Loucy (cell line): ENCODE measurements around the gene MYO1E.

Source experiments
- H2AFZ ChIP-seq: fragments of 200-600 bp; sonication (generic); 2 replicates; pipeline ENCODE4 v1.6.0; 2016; ENCODE audit warnings: antibody characterized with exemption, mild to moderate bottlenecking, low read length, moderate library complexity
- H3F3A ChIP-seq: fragments of 200-600 bp; 2 replicates; pipeline ENCODE4 v1.6.0; 2016; ENCODE audit warnings: antibody characterized with exemption, low read depth, mild to moderate bottlenecking
- H3K27me3 ChIP-seq: fragments of 200-600 bp; sonication (generic); 2 replicates; pipeline ENCODE4 v1.6.1; 2014; ENCODE audit warnings: low read length, mild to moderate bottlenecking; ENCODE audit not compliant: insufficient read depth, poor library complexity, severe bottlenecking
- H3K36me3 ChIP-seq: fragments of 200-600 bp; sonication (generic); 2 replicates; pipeline ENCODE4 v1.6.1; 2016; ENCODE audit warnings: low read length; ENCODE audit not compliant: insufficient read depth
- H3K4me1 ChIP-seq: fragments of 200-600 bp; sonication (generic); 2 replicates; pipeline ENCODE4 v1.5.1; 2014; ENCODE audit warnings: low read length, mild to moderate bottlenecking; ENCODE audit not compliant: insufficient read depth, poor library complexity, severe bottlenecking
- H3K4me2 ChIP-seq: fragments of 200-600 bp; sonication (generic); 2 replicates; pipeline ENCODE4 v1.6.0; 2014; ENCODE audit warnings: antibody characterized with exemption, low read length, low read depth, mild to moderate bottlenecking; ENCODE audit not compliant: poor library complexity, severe bottlenecking
- H3K4me3 ChIP-seq: fragments of 200-600 bp; sonication (generic); 2 replicates; pipeline ENCODE4 v1.5.1; 2014; ENCODE audit warnings: low read length, mild to moderate bottlenecking, mixed read lengths; ENCODE audit not compliant: poor library complexity, severe bottlenecking
- H3K79me2 ChIP-seq: fragments of 200-600 bp; sonication (generic); 2 replicates; pipeline ENCODE4 v1.6.1; 2014; ENCODE audit warnings: low read length; ENCODE audit not compliant: insufficient read depth
- H3K9ac ChIP-seq: fragments of 200-600 bp; sonication (generic); 2 replicates; pipeline ENCODE4 v1.6.0; 2014; ENCODE audit warnings: mild to moderate bottlenecking, low read depth, low read length, moderate library complexity; ENCODE audit not compliant: poor library complexity, severe bottlenecking
- H3K9me2 ChIP-seq: fragments of 200-600 bp; sonication (generic); replicated peaks from 2 replicates; pipeline ENCODE4 v1.6.1; 2016; ENCODE audit warnings: low read depth, low read length, mixed read lengths
- H3K9me3 ChIP-seq: fragments of 200-600 bp; sonication (generic); 2 replicates; pipeline ENCODE4 v1.6.1; 2014; ENCODE audit warnings: mild to moderate bottlenecking, antibody characterized with exemption, low read length, low read depth; ENCODE audit not compliant: insufficient read depth
- H4K20me1 ChIP-seq: fragments of 200-600 bp; sonication (generic); 2 replicates; pipeline ENCODE4 v1.6.0; 2014; ENCODE audit warnings: antibody characterized with exemption, low read length, mild to moderate bottlenecking; ENCODE audit not compliant: insufficient read depth, poor library complexity, severe bottlenecking
- EZH2phosphoT487 ChIP-seq: fragments of 200-600 bp; IDR thresholded peaks from 2 replicates; pipeline ENCODE4 v1.6.1; 2018; ENCODE audit warnings: antibody characterized with exemption, mild to moderate bottlenecking, moderate library complexity, borderline replicate concordance
- TF ChIP-seq, protein P1 (sequence below): fragments of 200-600 bp; sonication (generic); conservative IDR thresholded peaks from 2 replicates; pipeline ENCODE4 v1.5.1; 2014; ENCODE audit warnings: mild to moderate bottlenecking, antibody characterized with exemption, low read length

Gene MYO1E

DNA sequence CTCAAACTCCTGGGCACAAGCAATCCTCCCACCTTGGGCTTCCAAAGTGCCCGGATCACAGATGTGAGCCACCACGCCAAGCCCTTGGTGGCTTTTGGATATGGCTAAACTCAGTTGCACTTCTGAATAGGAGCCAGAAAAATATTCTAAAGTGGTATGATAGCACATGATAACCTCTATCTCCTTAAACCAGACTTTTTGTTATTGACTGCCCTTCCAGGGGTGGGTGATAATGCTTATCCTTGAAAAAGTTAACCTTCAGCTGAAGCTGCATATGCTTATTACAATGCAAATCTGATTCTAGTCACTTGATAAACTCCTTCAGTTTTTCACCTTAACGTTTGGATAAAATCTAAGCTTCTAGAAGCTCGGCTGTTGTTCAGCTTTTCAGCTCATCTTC is 261.4 kb downstream of the MYO1E start:
- no peaks in the 10 kb centered on the region for H3F3A ChIP-seq
- TF ChIP-seq EZH2phosphoT487 = no peak
- TF ChIP-seq, protein P1, sequence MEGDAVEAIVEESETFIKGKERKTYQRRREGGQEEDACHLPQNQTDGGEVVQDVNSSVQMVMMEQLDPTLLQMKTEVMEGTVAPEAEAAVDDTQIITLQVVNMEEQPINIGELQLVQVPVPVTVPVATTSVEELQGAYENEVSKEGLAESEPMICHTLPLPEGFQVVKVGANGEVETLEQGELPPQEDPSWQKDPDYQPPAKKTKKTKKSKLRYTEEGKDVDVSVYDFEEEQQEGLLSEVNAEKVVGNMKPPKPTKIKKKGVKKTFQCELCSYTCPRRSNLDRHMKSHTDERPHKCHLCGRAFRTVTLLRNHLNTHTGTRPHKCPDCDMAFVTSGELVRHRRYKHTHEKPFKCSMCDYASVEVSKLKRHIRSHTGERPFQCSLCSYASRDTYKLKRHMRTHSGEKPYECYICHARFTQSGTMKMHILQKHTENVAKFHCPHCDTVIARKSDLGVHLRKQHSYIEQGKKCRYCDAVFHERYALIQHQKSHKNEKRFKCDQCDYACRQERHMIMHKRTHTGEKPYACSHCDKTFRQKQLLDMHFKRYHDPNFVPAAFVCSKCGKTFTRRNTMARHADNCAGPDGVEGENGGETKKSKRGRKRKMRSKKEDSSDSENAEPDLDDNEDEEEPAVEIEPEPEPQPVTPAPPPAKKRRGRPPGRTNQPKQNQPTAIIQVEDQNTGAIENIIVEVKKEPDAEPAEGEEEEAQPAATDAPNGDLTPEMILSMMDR = no peak
- peaks cover 70% of the 10 kb centered on the region for H3K36me3 ChIP-seq
- H3K4me3 ChIP-seq = peak overlapping the region; percentile 57
- H3K9me3 ChIP-seq = no peaks in the 10 kb centered on the region
- peaks cover 36% of the 10 kb centered on the region for H4K20me1 ChIP-seq
- H3K4me1 ChIP-seq = peaks cover 57% of the 10 kb centered on the region
- peaks cover 93% of the 10 kb centered on the region for H3K79me2 ChIP-seq
- H2AFZ ChIP-seq = no peak overlapping the region
- no peak overlapping the region for H3K9ac ChIP-seq
- peak overlapping the region; percentile 76 for H3K4me2 ChIP-seq
- no peaks in the 10 kb centered on the region for H3K27me3 ChIP-seq
- no peaks in the 10 kb centered on the region for H3K9me2 ChIP-seq

DNA sequence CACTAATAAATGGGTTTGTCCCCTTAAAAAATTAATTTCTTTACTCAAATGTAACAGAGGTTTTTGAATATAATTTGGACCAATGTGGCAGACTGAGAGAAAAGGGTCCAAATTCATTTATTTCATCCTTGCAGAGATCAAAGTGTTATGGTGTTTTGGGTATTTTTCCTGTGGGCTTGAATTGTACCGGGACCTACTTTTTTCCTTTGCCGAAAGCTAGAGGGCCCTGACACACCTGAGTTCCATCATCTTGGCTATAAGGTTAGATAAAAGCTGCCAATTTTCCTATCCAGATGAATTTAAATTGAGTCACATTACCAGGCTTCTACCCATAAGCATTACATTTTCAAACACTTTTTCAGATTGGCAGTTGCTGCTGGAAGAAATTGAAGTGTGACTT is 266.8 kb downstream of the MYO1E start:
- no peaks in the 10 kb centered on the region for H3K9me3 ChIP-seq
- TF ChIP-seq, protein P1 = peak; percentile 32; the same call in 1 of the 2 replicates
- no peak for TF ChIP-seq EZH2phosphoT487
- no peaks in the 10 kb centered on the region for H3F3A ChIP-seq
- peaks cover 29% of the 10 kb centered on the region for H4K20me1 ChIP-seq
- H3K4me2 ChIP-seq = peak overlapping the region; percentile 76
- peaks cover 58% of the 10 kb centered on the region for H3K79me2 ChIP-seq
- peak overlapping the region; percentile 84 for H3K4me3 ChIP-seq
- peaks cover 49% of the 10 kb centered on the region for H3K4me1 ChIP-seq
- peak overlapping the region; percentile 90 for H3K9ac ChIP-seq
- H3K27me3 ChIP-seq = no peaks in the 10 kb centered on the region
- H3K9me2 ChIP-seq = no peaks in the 10 kb centered on the region
- peak overlapping the region; percentile 91 for H2AFZ ChIP-seq
- H3K36me3 ChIP-seq = peaks cover 29% of the 10 kb centered on the region

DNA sequence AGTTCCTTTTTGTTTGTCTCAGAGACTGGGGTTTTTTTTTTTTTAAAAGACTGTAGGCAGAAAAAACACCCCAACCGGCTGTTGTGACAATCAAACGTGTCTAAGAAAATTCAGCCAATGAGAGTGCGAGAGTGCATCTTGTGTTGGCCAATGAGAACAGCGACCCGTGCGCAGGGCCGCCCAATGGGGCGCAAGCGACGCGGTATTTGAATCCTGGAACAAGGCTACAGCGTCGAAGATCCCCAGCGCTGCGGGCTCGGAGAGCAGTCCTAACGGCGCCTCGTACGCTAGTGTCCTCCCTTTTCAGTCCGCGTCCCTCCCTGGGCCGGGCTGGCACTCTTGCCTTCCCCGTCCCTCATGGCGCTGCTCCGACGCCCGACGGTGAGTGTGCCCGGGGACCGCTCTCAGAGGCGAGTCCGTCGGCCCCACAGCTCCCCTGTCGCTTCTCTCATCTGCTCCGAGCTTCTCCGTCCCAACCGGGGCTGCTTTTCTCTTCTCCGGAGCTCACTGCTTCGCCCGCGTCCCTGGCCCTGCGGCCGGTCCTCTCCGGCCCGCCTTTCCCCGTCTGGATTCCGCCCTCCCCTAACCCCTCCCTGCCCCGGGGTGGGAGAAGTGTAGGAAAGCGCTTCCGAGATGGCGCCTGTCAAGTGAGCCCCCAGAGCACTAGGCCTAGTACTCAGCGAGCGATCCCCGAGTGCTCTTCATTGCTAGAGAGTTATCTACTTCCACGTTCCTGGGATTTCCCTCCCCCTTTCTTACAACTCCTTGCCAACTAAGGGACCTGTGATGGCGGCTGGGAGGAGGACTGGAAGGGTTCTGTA is 267.5 kb downstream of the MYO1E start, which contains the start of gene CCNB2:
Gene CCNB2, plus strand, starts transcription at position 235 of the 821 bp plus-strand sequence. Its CDS starts 123 bp downstream, at position 358.
- Histone ChIP-seq H3K27me3 (no peaks in the 10 kb centered on the region), H4K20me1 (peaks cover 22% of the 10 kb centered on the region), H3K9me2 (no peaks in the 10 kb centered on the region), H3K4me1 (peaks cover 42% of the 10 kb centered on the region), H3K4me3 (peak within 1 kb of the TSS; percentile 84), H3K36me3 (peaks cover 22% of the 10 kb centered on the region; the same call in 1 of the 2 replicates), H2AFZ (peak within 1 kb of the TSS; percentile 91), H3K9ac (peak within 1 kb of the TSS; percentile 90), H3K9me3 (no peaks in the 10 kb centered on the region), H3F3A (no peaks in the 10 kb centered on the region), H3K79me2 (peaks cover 51% of the 10 kb centered on the region), H3K4me2 (peak within 1 kb of the TSS; percentile 76)
- TF ChIP-seq, protein P1 = no peak
- no peak for TF ChIP-seq EZH2phosphoT487
